ENCODE results near the gene HDGFL2.

The HDGFL2 gene

GRCh38 chr19:4444765-4445741 lies 27.0 kb upstream of the HDGFL2 start:
- DNase-seq (ENCODE audit: low spot score) (no peak), FAIRE-seq (no peak)

DNA sequence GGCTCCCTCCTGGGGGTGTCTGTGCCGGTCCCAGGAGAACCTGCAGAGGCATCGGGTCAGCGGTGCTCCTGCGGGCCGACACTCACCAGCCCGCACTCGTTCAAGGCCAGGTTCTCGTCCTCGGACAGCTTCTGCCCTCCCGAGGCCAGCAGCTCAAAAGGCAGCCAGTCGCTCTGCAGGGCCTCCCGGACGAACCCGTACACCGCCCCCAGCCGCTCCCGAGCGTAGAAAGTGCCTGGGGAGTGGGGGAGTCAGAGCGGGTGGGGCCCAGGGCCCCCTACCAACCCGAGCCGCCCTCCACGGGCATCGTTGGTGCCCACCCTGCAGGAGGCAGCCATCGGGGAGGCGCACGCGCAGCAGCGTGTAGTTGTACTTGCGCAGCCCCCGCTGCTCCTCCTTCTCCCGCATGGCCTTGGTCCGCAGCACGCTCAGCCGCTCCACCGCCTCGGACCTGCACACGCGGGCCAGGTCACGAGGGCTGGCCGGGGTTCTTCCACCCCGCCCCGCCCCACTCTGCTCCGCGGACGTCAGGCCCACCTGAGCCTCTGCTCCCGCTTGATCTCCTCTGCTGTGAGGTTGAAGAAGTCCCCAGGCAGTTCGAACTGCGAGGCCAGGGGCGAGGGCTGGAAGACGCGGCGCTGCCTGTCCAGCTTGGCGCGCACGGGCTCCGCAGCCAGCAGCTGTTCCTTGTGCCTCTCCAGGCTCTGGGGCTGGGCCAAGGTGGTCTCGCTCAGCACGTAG lies 26.0 kb upstream of the HDGFL2 start:
- DNase-seq (ENCODE audit: low spot score) (no peak), FAIRE-seq (no peak)

DNA sequence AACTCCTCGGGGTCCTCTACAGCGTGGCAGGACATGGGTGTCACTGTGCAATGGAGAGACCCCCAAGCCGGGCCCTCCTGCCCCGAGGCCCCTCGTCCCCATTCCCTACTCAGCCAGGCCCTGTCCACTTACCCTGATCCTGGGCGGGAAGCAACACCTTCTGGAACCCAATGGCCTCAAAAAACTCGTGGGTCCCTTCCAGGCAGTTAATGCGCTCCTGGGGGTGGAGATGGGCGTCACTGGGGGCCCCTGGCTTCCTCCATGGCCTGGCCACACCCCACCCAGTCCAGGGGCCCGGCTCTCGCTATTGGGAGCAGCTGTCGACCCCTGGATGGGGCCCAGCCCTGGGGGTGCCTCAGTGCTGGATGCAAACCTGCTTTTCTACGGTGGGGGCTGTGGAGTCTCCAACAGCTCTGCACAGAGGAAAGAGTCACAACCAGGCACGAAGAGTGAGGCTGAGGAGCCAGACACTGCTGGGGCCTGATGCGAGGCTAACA lies 25.3 kb upstream of the HDGFL2 start:
- FAIRE-seq (no peak), DNase-seq (ENCODE audit: low spot score) (no peak)

DNA sequence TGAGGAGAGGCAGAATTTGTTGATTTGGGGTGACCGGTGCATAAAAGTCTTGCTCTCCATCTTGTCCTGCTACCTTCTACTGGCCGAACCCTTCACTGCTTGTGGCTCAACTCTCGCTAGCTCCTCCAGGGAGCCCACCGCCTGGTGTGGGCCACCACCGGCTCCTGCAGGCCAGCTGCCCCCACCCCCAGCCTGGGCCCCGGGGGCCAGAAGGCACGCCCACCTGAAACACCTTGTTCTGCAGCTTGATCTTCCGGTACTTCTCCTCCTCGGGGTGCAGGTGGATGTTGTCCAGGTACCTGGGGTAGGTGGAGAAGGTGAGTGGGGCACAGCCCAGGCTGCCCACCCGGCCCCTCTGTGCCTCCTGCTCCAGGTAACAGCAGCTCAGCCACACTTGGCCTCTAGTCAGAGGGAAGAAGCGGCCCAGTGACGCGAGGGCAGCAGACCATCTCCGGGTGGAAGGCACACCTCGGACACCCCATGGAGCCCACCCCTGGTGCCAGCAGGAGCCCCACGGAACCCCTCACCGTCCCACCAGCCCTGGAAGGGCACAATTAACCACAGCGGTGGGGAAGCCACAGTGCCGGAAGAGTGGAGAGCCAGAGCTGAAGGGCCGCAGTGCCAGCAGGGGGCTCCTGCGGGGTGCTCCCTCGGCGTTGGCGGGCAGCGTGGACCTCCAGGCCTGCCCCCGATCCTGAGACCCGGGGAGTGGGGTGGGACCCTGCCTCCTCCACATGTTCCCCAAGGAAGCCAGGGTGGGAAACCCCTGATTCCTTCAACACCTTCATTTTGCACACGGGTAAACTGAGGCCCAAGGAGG lies 24.6 kb upstream of the HDGFL2 start:
- FAIRE-seq = no peak
- DNase-seq (ENCODE audit: low spot score) = no peak

GRCh38 chr19:4448147-4448985 lies 23.7 kb upstream of the HDGFL2 start:
- DNase-seq (ENCODE audit: low spot score) = no peak
- FAIRE-seq = no peak

DNA sequence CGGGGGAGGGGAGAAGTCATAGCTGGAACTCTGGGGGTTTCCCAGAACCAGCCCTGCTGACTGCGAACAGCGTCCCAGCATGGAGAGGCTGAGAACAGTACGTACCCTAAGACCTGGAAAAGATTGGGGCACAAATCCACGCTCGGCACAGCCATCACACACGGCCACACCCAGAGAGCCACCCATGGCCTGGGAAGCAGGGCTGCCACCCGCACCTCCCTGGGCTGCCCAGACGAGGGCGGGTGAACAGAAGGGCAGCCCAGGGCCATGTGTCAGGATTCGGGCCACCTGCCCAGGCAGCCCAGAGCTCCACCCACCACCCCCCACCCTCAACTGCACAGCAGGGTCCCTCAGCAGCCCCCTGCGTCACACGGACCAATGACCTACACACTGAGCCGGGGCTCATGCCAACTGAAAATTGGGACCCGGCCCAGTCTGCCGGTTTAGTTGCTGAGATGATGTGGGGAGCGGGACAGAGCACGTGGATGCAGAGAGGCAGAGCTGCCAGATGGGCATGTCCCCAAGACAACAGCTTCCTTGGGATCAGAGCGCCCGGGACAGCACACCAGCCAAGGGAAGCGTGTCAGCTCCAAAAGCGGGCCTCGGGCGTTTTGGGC lies 23.0 kb upstream of the HDGFL2 start:
- DNase-seq (ENCODE audit: low spot score) = no peak
- no peak for FAIRE-seq

GRCh38 chr19:4449639-4450028 lies 22.5 kb upstream of the HDGFL2 start:
- DNase-seq (ENCODE audit: low spot score) (no peak), FAIRE-seq (no peak)

DNA sequence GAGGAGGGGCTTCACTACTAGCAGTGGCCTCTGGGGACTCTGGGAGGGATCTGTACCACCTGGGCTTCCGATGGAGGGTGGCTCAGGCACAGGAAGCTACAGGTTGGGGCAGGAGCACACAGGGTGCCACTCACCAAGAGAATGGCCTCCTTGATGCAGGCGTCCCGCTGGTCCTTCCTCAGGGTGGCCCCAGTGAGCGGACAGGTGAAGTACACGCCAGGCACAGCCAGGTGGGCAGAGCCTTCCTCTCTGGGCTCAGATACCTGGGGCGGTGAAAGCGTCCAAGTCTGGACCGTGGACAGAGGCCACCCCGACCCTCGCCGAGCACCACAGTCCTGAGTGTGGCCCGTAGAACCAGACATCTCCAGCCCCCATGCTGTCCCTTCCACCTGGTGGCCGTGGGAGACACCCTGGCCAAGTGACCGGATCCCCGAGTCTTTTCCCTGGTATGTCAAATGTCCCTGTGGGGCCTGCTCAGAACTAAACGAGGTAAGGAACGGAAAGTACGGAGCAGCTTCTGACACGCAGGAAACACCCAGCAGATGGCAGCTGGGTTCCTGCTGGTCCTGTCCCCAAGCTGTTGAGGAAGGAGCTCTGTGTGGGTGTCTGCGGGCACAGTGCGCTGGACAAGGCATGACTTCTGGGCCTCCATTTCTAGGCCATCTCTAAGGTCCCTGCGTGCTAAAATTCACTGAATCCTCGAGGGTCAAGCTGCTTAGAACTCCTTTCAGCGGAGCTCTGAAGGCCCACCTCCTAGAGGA lies 19.7 kb upstream of the HDGFL2 start:
- DNase-seq (ENCODE audit: low spot score) (no peak), FAIRE-seq (no peak)

GRCh38 chr19:4453232-4454179 lies 18.6 kb upstream of the HDGFL2 start:
- FAIRE-seq = no peak

GRCh38 chr19:4454747-4455718 lies 17.1 kb upstream of the HDGFL2 start:
- FAIRE-seq = no peak
- no peak for DNase-seq (ENCODE audit: low spot score)

More at GRCh38 chr19:4453232-4454179, 18.6 kb upstream of the HDGFL2 start:
- DNase-seq (ENCODE audit: low spot score) = no peak

GRCh38 chr19:4455719-4456475 lies 16.2 kb upstream of the HDGFL2 start:
- FAIRE-seq = peak; percentile 83
- peak; percentile 77 for DNase-seq (ENCODE audit: low spot score)

DNA sequence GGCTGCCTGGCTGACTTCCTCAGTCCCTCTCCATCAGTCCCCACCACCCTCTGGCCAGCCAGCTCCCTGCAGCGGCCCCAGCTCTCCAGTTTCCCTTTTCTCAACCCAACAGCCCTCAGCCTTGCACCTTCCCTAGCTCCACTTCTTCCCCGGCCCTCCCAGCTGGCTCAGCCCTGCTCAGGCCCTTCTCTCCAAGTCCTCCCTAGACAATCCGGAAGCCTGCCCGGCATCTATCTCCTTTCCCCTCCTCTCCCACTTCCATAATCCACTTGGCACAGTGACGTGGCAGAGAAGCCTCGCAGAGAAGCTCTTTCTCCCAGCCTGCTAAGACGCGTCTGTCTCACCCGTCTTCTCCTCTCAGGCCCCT lies 15.6 kb upstream of the HDGFL2 start:
- FAIRE-seq = no peak
- DNase-seq (ENCODE audit: low spot score) = peak; percentile 52

GRCh38 chr19:4456843-4457653 lies 15.0 kb upstream of the HDGFL2 start:
- FAIRE-seq = no peak
- no peak for DNase-seq (ENCODE audit: low spot score)

- DNase-seq (ENCODE audit: low spot score) (peak; percentile 94), FAIRE-seq (peak; percentile 72)
Measured at GRCh38 chr19:4457654-4458395, 14.3 kb upstream of the HDGFL2 start, which contains the start of gene UBXN6. UBXN6 (minus strand) TSS chr19:4457794; CDS start chr19:4457697, 97 bp downstream.
